Esophagus squamous epithelium (tissue), 5 donors: ENCODE data around the gene GLG1. TPM values are rescaled to one million over a fixed set of nuclear protein-coding genes. Genes with fewer than 3 reads are reported as not detected.

ENCODE experiments used
- DNase-seq: peaks from one replicate; lab custom pipeline; 2025; lab: John Stamatoyannopoulos, UW
- H3K27ac ChIP-seq, 4 donors: fragments of 200-600 bp; sonication (generic); one replicate each; pipeline ENCODE4 v1.5.1; 2016 to 2019; ENCODE audit warnings: mild to moderate bottlenecking in 1 of 4
- H3K27me3 ChIP-seq, 4 donors: fragments of 200-600 bp; sonication (generic); 1 replicate in 3 of 4; 2 replicates in 1 of 4; pipeline versions ENCODE4 v1.5.1 to v1.6.0; 2017 to 2021; ENCODE audit warnings: antibody characterized with exemption in 1 of 4
- H3K36me3 ChIP-seq, 3 donors: fragments of 200-600 bp; sonication (generic); one replicate each; pipeline ENCODE4 v1.5.1; 2016 to 2019
- H3K4me1 ChIP-seq, 3 donors: fragments of 200-600 bp; sonication (generic); one replicate each; pipeline ENCODE4 v1.5.1; 2017 to 2019
- H3K4me3 ChIP-seq, 4 donors: fragments of 200-600 bp; sonication (generic); 1 replicate in 3 of 4; 2 replicates in 1 of 4; pipeline ENCODE4 v1.5.1; 2016 to 2019; ENCODE audit warnings: mild to moderate bottlenecking in 2 of 4, moderate library complexity in 1 of 4
- H3K9me3 ChIP-seq, 3 donors: fragments of 200-600 bp; sonication (generic); one replicate each; pipeline ENCODE4 v1.5.1; 2016 to 2019
- POLR2A ChIP-seq, 4 donors: fragments of 450-650 bp; IDR thresholded peaks; one replicate each; pipeline ENCODE4 v1.6.1; 2017; ENCODE audit warnings: antibody characterized with exemption in 4 of 4, mild to moderate bottlenecking in 4 of 4, moderate library complexity in 3 of 4
- WGBS, 2 donors: methylation state at CpG; one replicate each; pipeline ENCODE4 v1.1.5; 2018; 5-methylcytosine and 5-hydroxymethylcytosine counted together
- intact Hi-C: fragments of 100-400 bp; cut with DNase I; formaldehyde crosslinking; loops from one replicate; pipeline ENCODE4 v1.15.0; 2022
- total RNA-seq, 4 donors: library from RNA; depleted of rRNA; stranded (reverse); fragments of >200 nt; gene quantifications; one replicate each; pipeline ENCODE4 v1.1.0, GENCODE V29; 2016
- TF ChIP-seq, protein P1 (sequence below), 6 experiments: fragments of 450-650 bp in 4 of 6; fragments of 200-600 bp in 2 of 6; sonication (generic) in 2 of 6; IDR thresholded peaks; one replicate each; pipeline ENCODE4 v1.5.1; 2016 to 2019; ENCODE audit warnings: antibody characterized with exemption in 6 of 6, mild to moderate bottlenecking in 4 of 6, moderate library complexity in 4 of 6
- donor health status: DM: yes; HTN: yes; CAD: no.

GLG1 gene
- total RNA-seq, 4 donors from 2014 or later, result 59.2 to 71.9 (median 60.8) TPM

- 80 to 82% methylated on average over 3 to 4 of the region's 6 CpGs for WGBS, 2 donors
- Histone ChIP-seq H3K27me3 (no peaks in the 10 kb centered on the region), H3K4me1 (no peaks in the 10 kb centered on the region), H3K4me3 (no peak overlapping the region), H3K9me3 (no peaks in the 10 kb centered on the region), H3K36me3 (peaks cover 25 to 96% (median 38%) of the 10 kb centered on the region in 3 donors), H3K27ac (no peak overlapping the region)
- TF ChIP-seq POLR2A (IDR thresholded peaks at IDR 0.05), result no peak
- TF ChIP-seq, protein P1, sequence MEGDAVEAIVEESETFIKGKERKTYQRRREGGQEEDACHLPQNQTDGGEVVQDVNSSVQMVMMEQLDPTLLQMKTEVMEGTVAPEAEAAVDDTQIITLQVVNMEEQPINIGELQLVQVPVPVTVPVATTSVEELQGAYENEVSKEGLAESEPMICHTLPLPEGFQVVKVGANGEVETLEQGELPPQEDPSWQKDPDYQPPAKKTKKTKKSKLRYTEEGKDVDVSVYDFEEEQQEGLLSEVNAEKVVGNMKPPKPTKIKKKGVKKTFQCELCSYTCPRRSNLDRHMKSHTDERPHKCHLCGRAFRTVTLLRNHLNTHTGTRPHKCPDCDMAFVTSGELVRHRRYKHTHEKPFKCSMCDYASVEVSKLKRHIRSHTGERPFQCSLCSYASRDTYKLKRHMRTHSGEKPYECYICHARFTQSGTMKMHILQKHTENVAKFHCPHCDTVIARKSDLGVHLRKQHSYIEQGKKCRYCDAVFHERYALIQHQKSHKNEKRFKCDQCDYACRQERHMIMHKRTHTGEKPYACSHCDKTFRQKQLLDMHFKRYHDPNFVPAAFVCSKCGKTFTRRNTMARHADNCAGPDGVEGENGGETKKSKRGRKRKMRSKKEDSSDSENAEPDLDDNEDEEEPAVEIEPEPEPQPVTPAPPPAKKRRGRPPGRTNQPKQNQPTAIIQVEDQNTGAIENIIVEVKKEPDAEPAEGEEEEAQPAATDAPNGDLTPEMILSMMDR (IDR thresholded peaks at IDR 0.05), result no peak
- intact Hi-C loops, result loop anchor here (10.0 kb wide), 1 partner anchor 309 kb away; no protein-coding TSS in a partner anchor
- no peak for DNase-seq
These were observed 16.9 kb upstream of the GLG1 start for GRCh38 chr16:74623839-74624235.

DNA sequence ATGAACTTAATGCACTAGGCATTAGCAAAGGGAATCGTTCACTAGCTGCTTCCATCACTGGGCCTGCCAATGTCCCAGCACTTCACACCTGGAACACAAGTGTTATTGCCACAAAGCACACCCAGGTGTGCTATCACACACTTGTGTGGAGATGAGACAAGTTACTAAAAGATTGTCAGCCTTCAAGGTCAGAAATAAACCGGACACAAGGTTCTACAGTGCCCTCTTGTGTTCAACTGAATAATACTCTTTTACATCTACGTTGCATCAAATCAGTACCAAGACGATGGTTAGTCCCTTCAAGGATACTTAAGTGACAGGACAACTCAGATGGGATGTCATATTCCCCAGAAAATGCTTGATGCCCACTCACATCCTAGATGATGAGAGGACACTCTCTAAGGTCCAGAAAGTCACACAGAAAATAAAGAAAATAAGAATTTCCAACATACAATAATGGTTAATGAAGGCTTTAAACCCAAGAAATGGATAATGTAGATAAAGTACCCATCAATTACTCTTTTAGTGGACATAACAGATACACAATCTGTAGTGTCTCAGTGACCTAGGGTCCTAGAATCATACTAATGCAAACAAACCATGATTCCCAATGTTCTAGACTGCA is 16.4 kb upstream of the GLG1 start:
- Histone ChIP-seq H3K4me1 (peaks cover 0 to under 1% (median 0%) of the 10 kb centered on the region in 3 donors), H3K4me3 (no peak overlapping the region), H3K9me3 (no peaks in the 10 kb centered on the region), H3K27ac (no peak overlapping the region), H3K27me3 (no peaks in the 10 kb centered on the region), H3K36me3 (peaks cover 20 to 91% (median 37%) of the 10 kb centered on the region in 3 donors)
- no peak for DNase-seq
- WGBS, 2 donors, result 24 to 32% methylated on average over 4 of the region's 4 CpGs
- intact Hi-C loops, result loop anchor here (10.0 kb wide), 1 partner anchor 309 kb away; no protein-coding TSS in a partner anchor
- TF ChIP-seq POLR2A (IDR thresholded peaks at IDR 0.05), result no peak
- TF ChIP-seq, protein P1 (IDR thresholded peaks at IDR 0.05), result peak in 5 of 6 experiments; percentile 31 to 70 (median 55)

DNA sequence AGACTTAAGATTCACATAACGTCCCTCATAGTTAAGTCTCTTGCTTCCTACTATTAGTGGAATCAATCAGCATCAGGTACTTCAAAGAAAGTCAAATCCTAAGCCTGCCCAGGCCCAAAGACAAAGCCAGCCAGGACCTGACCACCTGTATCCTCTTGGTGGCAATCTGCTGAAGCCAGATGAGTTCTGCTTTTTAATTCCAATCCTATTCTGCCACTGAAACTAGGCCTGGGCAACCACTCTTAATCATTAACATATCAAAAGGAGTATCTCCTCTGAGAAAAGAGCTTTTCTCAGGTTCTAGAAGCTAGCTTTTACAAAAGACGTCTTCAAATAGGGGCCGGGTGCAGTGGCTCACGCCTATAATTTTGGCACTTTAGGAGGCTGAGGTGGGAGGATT is 15.1 kb upstream of the GLG1 start:
- no peak for TF ChIP-seq POLR2A (IDR thresholded peaks at IDR 0.05)
- TF ChIP-seq, protein P1 (IDR thresholded peaks at IDR 0.05), result no peak

DNA sequence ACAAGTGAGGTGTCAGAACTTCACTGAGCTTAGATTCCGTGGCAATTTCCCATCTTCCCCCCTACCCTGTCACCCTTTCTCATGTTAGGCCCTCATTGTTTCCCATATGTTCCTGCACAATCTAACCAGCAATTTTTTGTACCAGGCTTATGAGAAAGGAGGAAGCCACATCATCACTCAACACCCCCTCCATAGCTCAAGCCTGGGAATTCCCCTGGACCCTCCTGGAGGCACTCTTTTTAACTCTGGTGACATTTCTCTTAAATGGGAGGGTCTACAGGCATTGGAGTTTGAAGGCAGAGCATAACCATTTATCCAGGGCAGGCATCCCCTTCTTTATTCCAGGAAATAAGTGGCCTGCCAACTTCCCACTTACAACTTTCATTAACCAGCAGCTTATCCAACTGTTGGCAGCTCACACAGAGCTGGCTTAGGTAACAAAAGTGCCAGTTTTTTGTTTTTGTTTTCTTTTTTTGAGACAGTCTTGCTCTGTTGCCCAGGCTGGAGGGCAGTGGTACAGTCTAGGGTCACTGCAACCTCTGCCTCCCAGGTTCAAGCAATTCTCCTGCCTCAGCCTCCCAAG is 10.4 kb upstream of the GLG1 start:
- Histone ChIP-seq H3K27ac (no peak overlapping the region), H3K9me3 (no peaks in the 10 kb centered on the region), H3K27me3 (no peaks in the 10 kb centered on the region), H3K4me3 (no peak overlapping the region), H3K4me1 (peaks cover 0 to 11% (median 0%) of the 10 kb centered on the region in 3 donors), H3K36me3 (peaks cover 0 to 31% (median 5%) of the 10 kb centered on the region in 3 donors)
- intact Hi-C loops, result no loop called here
- no peak for TF ChIP-seq POLR2A (IDR thresholded peaks at IDR 0.05)
- TF ChIP-seq, protein P1 (IDR thresholded peaks at IDR 0.05), result no peak
- 67 to 88% methylated on average over 1 of the region's 1 CpG for WGBS, 2 donors
- DNase-seq, result no peak

More for the DNA sequence above, 15.1 kb upstream of the GLG1 start:
- DNase-seq, result no peak
- WGBS, 2 donors, result 86 to 94% methylated on average over 4 of the region's 4 CpGs
- no peaks in the 10 kb centered on the region for H3K27me3 ChIP-seq
- H3K4me1 ChIP-seq, result peaks cover 0 to 11% (median 0%) of the 10 kb centered on the region in 3 donors
- peaks cover 17 to 78% (median 24%) of the 10 kb centered on the region in 3 donors for H3K36me3 ChIP-seq
- intact Hi-C loops, result loop anchor here (10.0 kb wide), 1 partner anchor 307 kb away; no protein-coding TSS in a partner anchor
- no peaks in the 10 kb centered on the region for H3K9me3 ChIP-seq
- H3K4me3 ChIP-seq, result no peak overlapping the region
- no peak overlapping the region for H3K27ac ChIP-seq

- WGBS, 2 donors, result 57 to 76% methylated on average over 1 of the region's 1 CpG
- Histone ChIP-seq H3K27me3 (no peaks in the 10 kb centered on the region), H3K9me3 (no peaks in the 10 kb centered on the region), H3K4me1 (peaks cover 0 to 11% (median 7%) of the 10 kb centered on the region in 3 donors), H3K36me3 (no peaks in the 10 kb centered on the region), H3K27ac (no peak overlapping the region), H3K4me3 (no peak overlapping the region)
- DNase-seq, result no peak
- intact Hi-C loops, result no loop called here
- TF ChIP-seq, protein P1 (IDR thresholded peaks at IDR 0.05), result no peak
- TF ChIP-seq POLR2A (IDR thresholded peaks at IDR 0.05), result no peak
These were observed 4.8 kb upstream of the GLG1 start for GRCh38 chr16:74611721-74612120.
